K562 (cell line): ENCODE results near the gene CMAS. TPM values are rescaled to one million over a fixed set of nuclear protein-coding genes. Genes with fewer than 3 reads are reported as not detected.

Experiments
- ATAC-seq: fragments of 200-7000 bp; cut with Tn5 transposase; 3 replicates; pipeline ENCODE4 v1.9.1; 2020; ENCODE audit warnings: moderate library complexity
- BruUV-seq: library from RNA; stranded (reverse); fragments of 400-500 nt; replicated peaks from 2 replicates; lab custom pipeline; 2021; lab: Mats Ljungman, UMichigan
- CTCF ChIA-PET: fragments of 300-600 bp; formaldehyde crosslinking; extraction: SDS; loops from one replicate; lab custom pipeline; 2021; ENCODE audit warnings: low intra/inter-chr PET ratio; lab: Yijun Ruan, JAX
- POLR2A ChIA-PET: fragments of 300-600, 350-650 bp; sonication (Branson Sonifier 250); formaldehyde crosslinking; extraction: SDS; loops from one replicate; lab custom pipeline; 2021; ENCODE audit warnings: antibody characterized with exemption, inconsistent platforms; lab: Yijun Ruan, JAX
- DNase-seq, 4 experiments: peaks; one replicate each; pipeline versions ENCODE4 v3.0.0 to v3.0.0-alpha.2; 2011 to 2018; ENCODE audit warnings: low spot score in 3 of 4, mixed read lengths in 3 of 4; ENCODE audit errors: extremely low read depth in 1 of 4
- FAIRE-seq: peaks from 2 replicates; lab custom pipeline; 2011; peaks lifted over from hg19 to GRCh38; lab: Jason Lieb, UNC
- H2AFZ ChIP-seq: 2 replicates; pipeline ENCODE4 v1.6.0; 2011; ENCODE audit warnings: low read depth, low read length, control low read depth, inconsistent platforms
- H3K27ac ChIP-seq: fragments of 200-600 bp; 3 replicates; pipeline ENCODE4 v1.8.0; 2011; ENCODE audit warnings: low read depth, mild to moderate bottlenecking, control low read depth, inconsistent platforms, low read length, moderate library complexity, mixed read lengths; ENCODE audit errors: extremely low read depth
- H3K27me3 ChIP-seq, 2 experiments: fragments of 300-600 bp in 1 of 2; 2 replicates in 1 of 2; 3 replicates in 1 of 2; pipeline versions ENCODE4 v1.6.0 to v1.8.0; 2011; ENCODE audit warnings: inconsistent platforms in 2 of 2, low read length in 2 of 2, mild to moderate bottlenecking in 1 of 2, mixed read lengths in 1 of 2, moderate library complexity in 1 of 2; ENCODE audit not compliant: control insufficient read depth in 2 of 2, insufficient read depth in 2 of 2
- H3K36me3 ChIP-seq: fragments of 300-600 bp; 3 replicates; pipeline ENCODE4 v1.8.0; 2011; ENCODE audit warnings: mild to moderate bottlenecking, low read length, inconsistent platforms; ENCODE audit not compliant: control insufficient read depth, insufficient read depth
- H3K4me1 ChIP-seq, 2 experiments: fragments of 200-600 bp in 1 of 2; replicated peaks in 1 of 2; 2 replicates in 1 of 2; 3 replicates in 1 of 2; pipeline versions ENCODE4 v1.5.1 to v1.8.0; 2011; ENCODE audit warnings: inconsistent platforms in 2 of 2, low read length in 2 of 2, mild to moderate bottlenecking in 1 of 2, mixed read lengths in 1 of 2, moderate library complexity in 1 of 2; ENCODE audit not compliant: control insufficient read depth in 2 of 2, insufficient read depth in 2 of 2
- H3K4me2 ChIP-seq: 2 replicates; pipeline ENCODE4 v1.6.1; 2011; ENCODE audit warnings: low read length, control low read depth, inconsistent platforms, mixed read lengths; ENCODE audit not compliant: insufficient read depth
- H3K4me3 ChIP-seq: fragments of 200-600 bp; sonication (generic), shearing (Covaris generic); 2 replicates; pipeline ENCODE4 v1.5.1; 2016; ENCODE audit warnings: control low read depth, inconsistent platforms
- H3K79me2 ChIP-seq: fragments of 200-600 bp; 3 replicates; pipeline ENCODE4 v1.8.0; 2011; ENCODE audit warnings: low read length, inconsistent platforms; ENCODE audit not compliant: control insufficient read depth, insufficient read depth
- H3K9ac ChIP-seq, 2 experiments: 2 replicates each; pipeline versions ENCODE4 v1.6.0 to v1.6.1; 2011; ENCODE audit warnings: low read depth in 2 of 2, low read length in 2 of 2, control low read depth in 1 of 2, inconsistent platforms in 1 of 2, mild to moderate bottlenecking in 1 of 2, mixed read lengths in 1 of 2; ENCODE audit not compliant: insufficient read depth in 1 of 2
- H3K9me1 ChIP-seq: one replicate; pipeline ENCODE4 v1.6.0; 2011; ENCODE audit warnings: inconsistent platforms, mild to moderate bottlenecking, low read length, moderate library complexity; ENCODE audit not compliant: control insufficient read depth, insufficient read depth
- H3K9me3 ChIP-seq: replicated peaks from 2 replicates; pipeline ENCODE4 v1.5.1; 2011; ENCODE audit warnings: low read depth, low read length, inconsistent platforms; ENCODE audit not compliant: control insufficient read depth, insufficient read depth
- H4K20me1 ChIP-seq: replicated peaks from 2 replicates; pipeline ENCODE4 v1.6.1; 2011; ENCODE audit warnings: low read length, inconsistent platforms, mixed read lengths; ENCODE audit not compliant: control insufficient read depth, insufficient read depth
- ATF3 ChIP-seq, 2 experiments: fragments of 450-650 bp in 1 of 2; sonication (generic) in 1 of 2; formaldehyde crosslinking in 1 of 2; IDR thresholded peaks in 1 of 2; conservative IDR thresholded peaks in 1 of 2; 2 replicates each; pipeline versions ENCODE4 v1.6.1 to v1.8.1; 2016 to 2023; ENCODE audit warnings: mild to moderate bottlenecking in 2 of 2, moderate library complexity in 2 of 2, inconsistent platforms in 1 of 2, missing genetic modification reagents in 1 of 2
- CEBPG ChIP-seq, 3 experiments: fragments of 200-800 bp in 1 of 3; sonication (Bioruptor generic) in 1 of 3; sonication (generic) in 1 of 3; formaldehyde crosslinking in 1 of 3; IDR thresholded peaks in 2 of 3; conservative IDR thresholded peaks in 1 of 3; 2 replicates each; pipeline versions ENCODE4 v1.6.1 to v1.8.0; 2016 to 2022; ENCODE audit warnings: missing compliant biosample characterization in 2 of 3, missing genetic modification characterization in 2 of 3, mild to moderate bottlenecking in 1 of 3, missing genetic modification reagents in 1 of 3
- HDAC8 ChIP-seq: fragments of 450-650 bp; IDR thresholded peaks from 2 replicates; pipeline ENCODE4 v1.6.1; 2016; ENCODE audit warnings: mild to moderate bottlenecking, missing genetic modification characterization, moderate library complexity, missing compliant biosample characterization
- REST ChIP-seq, 2 experiments: fragments of 450-650 bp; formaldehyde crosslinking in 1 of 2; IDR thresholded peaks; 2 replicates each; pipeline versions ENCODE4 v1.4.0 to v1.6.1; 2014 to 2020; ENCODE audit warnings: mild to moderate bottlenecking in 2 of 2, borderline replicate concordance in 1 of 2, low read depth in 1 of 2
- ZBTB1 ChIP-seq: sonication (generic); formaldehyde crosslinking; IDR thresholded peaks from 2 replicates; pipeline ENCODE4 v1.8.1; 2023; ENCODE audit warnings: missing genetic modification reagents, low read depth, mild to moderate bottlenecking, borderline replicate concordance
- ZNF239 ChIP-seq: fragments of 250-450 bp; sonication (Bioruptor Pico); IDR thresholded peaks from 2 replicates; pipeline ENCODE4 v1.4.0; 2020; ENCODE audit warnings: mild to moderate bottlenecking
- WGBS: fragments of 100-300 bp; shearing (Covaris generic); methylation state at CpG from one replicate; pipeline ENCODE4 v1.1.6; 2016; ENCODE audit warnings: low coverage, mixed read lengths; ENCODE audit not compliant: insufficient coverage; ENCODE audit errors: missing lambda C conversion rate; 5-methylcytosine and 5-hydroxymethylcytosine counted together
- in situ Hi-C: fragments of 300-500 bp; cut with MboI; formaldehyde crosslinking; loops from 4 replicates; pipeline ENCODE4 v1.15.0; 2018; ENCODE audit warnings: inconsistent platforms, mixed read lengths
- intact Hi-C: fragments of 100-400 bp; cut with micrococcal nuclease; formaldehyde crosslinking; loops from 2 replicates; pipeline ENCODE4 v1.14.2; 2022
- polyA plus RNA-seq, 8 experiments: library from polyadenylated mRNA; depleted of rRNA in 4 of 8; stranded (reverse) in 5 of 8; unstranded in 3 of 8; fragments of >200 nt; fragmentation: Nextera tagmentation in 2 of 8; fragmentation: Illumina TruSeq in 1 of 8; extraction: Ambion mirVana in 2 of 8; extraction: Trizol in 1 of 8; gene quantifications; 2 replicates each; pipeline versions ENCODE4 v1.2.1 to v1.2.3, GENCODE V29; 2011 to 2014; ENCODE audit warnings: inconsistent platforms in 1 of 8, missing spikeins in 1 of 8
- total RNA-seq, 7 experiments: library from RNA; depleted of rRNA in 6 of 7; stranded (reverse); fragments of >200 nt in 6 of 7; fragmentation: Illumina TruSeq in 2 of 7; extraction: Trizol in 2 of 7; gene quantifications; 2 replicates each; pipeline versions ENCODE4 v1.2.1 to v1.2.3, GENCODE V29; 2011 to 2021; ENCODE audit warnings: low replicate concordance in 1 of 7
- TF ChIP-seq, protein P1 (sequence below): fragments of 450-650 bp; IDR thresholded peaks from 2 replicates; pipeline ENCODE4 v1.6.1; 2016; ENCODE audit warnings: low read depth, mild to moderate bottlenecking, moderate library complexity

CMAS gene
- total and polyA plus RNA-seq, 9 of the 15 experiments (the other 6 are each of a cell fraction or from before 2014, with no cell fraction given), result 29.7 to 108 (median 65.3) TPM

- Histone ChIP-seq H3K27me3 (no peaks in the 10 kb centered on the region), H3K4me3 (no peak overlapping the region), H3K9me1 (no peaks in the 10 kb centered on the region), H4K20me1 (no peaks in the 10 kb centered on the region), H3K9me3 (no peaks in the 10 kb centered on the region), H3K27ac (0 out of 3 replicates have a peak overlapping the region, but pooled peaks have one; percentile 17), H3K36me3 (no peaks in the 10 kb centered on the region; the same call in 2 of the 3 replicates), H3K4me1 (peaks cover 10 to 23% of the 10 kb centered on the region in 2 experiments; a peak in 4 of 5 replicates), H3K9ac (no peak overlapping the region; a peak in 1 of 4 replicates), H3K79me2 (peaks cover 18% of the 10 kb centered on the region), H3K4me2 (no peak overlapping the region), H2AFZ (peak overlapping the region; percentile 88)
- 40% methylated on average over 9 of the region's 9 CpGs for WGBS
- no peak for DNase-seq
- intact Hi-C loops, result no loop called here
- FAIRE-seq, result no peak
- CTCF ChIA-PET, result no interaction called here
- no peak for ATAC-seq
- in situ Hi-C loops, result no loop called here
- POLR2A ChIA-PET, result interaction anchor here (0.6 kb wide), 1 partner anchor 29 kb away, joined by 5 read pairs; no protein-coding TSS in a partner anchor
- BruUV-seq, result no TSS peak
- TF ChIP-seq, protein P1, sequence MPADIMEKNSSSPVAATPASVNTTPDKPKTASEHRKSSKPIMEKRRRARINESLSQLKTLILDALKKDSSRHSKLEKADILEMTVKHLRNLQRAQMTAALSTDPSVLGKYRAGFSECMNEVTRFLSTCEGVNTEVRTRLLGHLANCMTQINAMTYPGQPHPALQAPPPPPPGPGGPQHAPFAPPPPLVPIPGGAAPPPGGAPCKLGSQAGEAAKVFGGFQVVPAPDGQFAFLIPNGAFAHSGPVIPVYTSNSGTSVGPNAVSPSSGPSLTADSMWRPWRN, result no peak
- TF ChIP-seq CEBPG (CRISPR knock-in tag; IDR thresholded peaks at IDR 0.05) (no peak), CEBPG (tag; conservative IDR thresholded peaks at IDR 0.05 in 1 of 2, IDR thresholded peaks at IDR 0.05 in 1 of 2) (0 out of 4 replicates have a peak, but pooled peaks of 1 of the 2 experiments have one; percentile 28), ATF3 (IDR thresholded peaks at IDR 0.05) (peak; percentile 21; the same call in 1 of the 2 replicates), ATF3 (CRISPR knock-in tag; conservative IDR thresholded peaks at IDR 0.05) (no peak), HDAC8 (no peak), ZBTB1 (CRISPR knock-in tag) (no peak), REST (IDR thresholded peaks at IDR 0.05; ENCODE audit: borderline replicate concordance) (0 out of 2 replicates have a peak, but pooled peaks have one; percentile 6), REST (CRISPR knock-in tag; IDR thresholded peaks at IDR 0.05; ENCODE audit: low read depth) (no peak), ZNF239 (CRISPR knock-in tag) (no peak)
Observed at GRCh38 chr12:22042976-22043669, 2.9 kb upstream of the CMAS start.
